ENCODE measurements around the gene OARD1.

- TF ChIP-seq, protein P1, sequence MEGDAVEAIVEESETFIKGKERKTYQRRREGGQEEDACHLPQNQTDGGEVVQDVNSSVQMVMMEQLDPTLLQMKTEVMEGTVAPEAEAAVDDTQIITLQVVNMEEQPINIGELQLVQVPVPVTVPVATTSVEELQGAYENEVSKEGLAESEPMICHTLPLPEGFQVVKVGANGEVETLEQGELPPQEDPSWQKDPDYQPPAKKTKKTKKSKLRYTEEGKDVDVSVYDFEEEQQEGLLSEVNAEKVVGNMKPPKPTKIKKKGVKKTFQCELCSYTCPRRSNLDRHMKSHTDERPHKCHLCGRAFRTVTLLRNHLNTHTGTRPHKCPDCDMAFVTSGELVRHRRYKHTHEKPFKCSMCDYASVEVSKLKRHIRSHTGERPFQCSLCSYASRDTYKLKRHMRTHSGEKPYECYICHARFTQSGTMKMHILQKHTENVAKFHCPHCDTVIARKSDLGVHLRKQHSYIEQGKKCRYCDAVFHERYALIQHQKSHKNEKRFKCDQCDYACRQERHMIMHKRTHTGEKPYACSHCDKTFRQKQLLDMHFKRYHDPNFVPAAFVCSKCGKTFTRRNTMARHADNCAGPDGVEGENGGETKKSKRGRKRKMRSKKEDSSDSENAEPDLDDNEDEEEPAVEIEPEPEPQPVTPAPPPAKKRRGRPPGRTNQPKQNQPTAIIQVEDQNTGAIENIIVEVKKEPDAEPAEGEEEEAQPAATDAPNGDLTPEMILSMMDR (IDR thresholded peaks at IDR 0.05), result no peak
- TF ChIP-seq POLR2A (IDR thresholded peaks at IDR 0.05), result no peak
Observed at GRCh38 chr6:41119508-41119907, 47.4 kb upstream of the OARD1 start.

All from heart left ventricle (tissue), 13 donors.